HCT116 (cell line): ENCODE data around the gene SUSD2.

ENCODE experiments used
- EGR1 ChIP-seq: IDR thresholded peaks from 2 replicates; pipeline ENCODE4 v1.6.1; 2012; ENCODE audit warnings: low read depth
- EZH2 ChIP-seq: fragments of 200-600 bp; sonication (generic); IDR thresholded peaks from 2 replicates; pipeline ENCODE4 v1.6.1; 2017; ENCODE audit warnings: antibody characterized with exemption, mixed run types
- JUND ChIP-seq: IDR thresholded peaks from 2 replicates; pipeline ENCODE4 v1.6.1; 2012
- POLR2A ChIP-seq: IDR thresholded peaks from 2 replicates; pipeline ENCODE4 v1.7.0; 2011; ENCODE audit warnings: borderline replicate concordance; ENCODE audit not compliant: insufficient read depth, insufficient read length; ENCODE audit errors: extremely low read depth
- POLR2AphosphoS5 ChIP-seq: IDR thresholded peaks from 2 replicates; pipeline ENCODE4 v1.6.1; 2011; ENCODE audit warnings: mild to moderate bottlenecking, low read depth, low read length, moderate library complexity
- RAD21 ChIP-seq: IDR thresholded peaks from 2 replicates; pipeline ENCODE4 v1.6.1; 2012; ENCODE audit warnings: low read depth, mild to moderate bottlenecking
- SIN3A ChIP-seq: IDR thresholded peaks from 2 replicates; pipeline ENCODE4 v1.6.1; 2012; ENCODE audit warnings: low read depth
- SRF ChIP-seq: IDR thresholded peaks from 2 replicates; pipeline ENCODE4 v1.6.1; 2012; ENCODE audit warnings: low read depth
- TCF7L2 ChIP-seq: IDR thresholded peaks from 2 replicates; pipeline ENCODE4 v1.7.0; 2011; ENCODE audit warnings: borderline replicate concordance, inconsistent platforms; ENCODE audit not compliant: insufficient read depth, insufficient read length; ENCODE audit errors: extremely low read depth
- YY1 ChIP-seq: IDR thresholded peaks from 2 replicates; pipeline ENCODE4 v1.6.1; 2011; ENCODE audit warnings: low read length, low read depth, moderate library complexity, mild to moderate bottlenecking; ENCODE audit not compliant: insufficient replicate concordance; ENCODE audit errors: extremely low read depth
- ZNF274 ChIP-seq: fragments of 200-500 bp; sonication (Bioruptor generic); IDR thresholded peaks from 2 replicates; pipeline ENCODE4 v1.6.1; 2014; ENCODE audit warnings: mild to moderate bottlenecking, low read depth, low read length, inconsistent platforms
- TF ChIP-seq, protein P1 (sequence below), 3 experiments: fragments of 200-600 bp in 1 of 3; sonication (generic) in 1 of 3; IDR thresholded peaks in 2 of 3; conservative IDR thresholded peaks in 1 of 3; 2 replicates each; pipeline ENCODE4 v1.5.1; 2012 to 2017; ENCODE audit warnings: low read depth in 2 of 3, low read length in 2 of 3, antibody characterized with exemption in 1 of 3, borderline replicate concordance in 1 of 3, control low read depth in 1 of 3, mild to moderate bottlenecking in 1 of 3, mixed read lengths in 1 of 3, mixed run types in 1 of 3, moderate library complexity in 1 of 3; ENCODE audit not compliant: insufficient read depth in 1 of 3
- TF ChIP-seq, protein P2 (sequence below): IDR thresholded peaks from 2 replicates; pipeline ENCODE4 v1.6.1; 2012; ENCODE audit warnings: low read depth
- TF ChIP-seq, protein P3 (sequence below): IDR thresholded peaks from 2 replicates; pipeline ENCODE4 v1.6.1; 2012

DNA sequence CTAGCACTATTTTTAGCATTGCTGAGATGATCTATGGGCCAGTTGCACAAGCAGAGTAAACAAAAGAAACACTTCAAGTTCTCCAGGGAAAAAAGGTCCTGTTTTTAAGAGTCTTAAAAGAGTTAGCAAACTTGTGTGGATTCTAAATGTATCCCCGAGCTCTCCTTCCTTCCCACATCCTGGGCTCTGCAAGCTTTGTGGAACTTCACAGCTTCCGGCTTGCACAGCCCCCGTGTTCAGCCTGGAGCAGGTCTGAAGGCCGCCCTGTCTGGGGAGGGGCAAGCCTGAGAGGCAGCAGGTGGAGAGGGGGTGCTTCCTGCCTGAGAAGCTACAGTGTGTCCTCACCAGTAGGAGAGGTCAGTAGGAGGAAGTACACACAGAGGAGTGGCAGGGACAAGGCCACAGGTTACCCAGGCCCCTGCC lies 35.1 kb upstream of the SUSD2 start:
- TF ChIP-seq POLR2AphosphoS5, result no peak
- TF ChIP-seq, protein P1, sequence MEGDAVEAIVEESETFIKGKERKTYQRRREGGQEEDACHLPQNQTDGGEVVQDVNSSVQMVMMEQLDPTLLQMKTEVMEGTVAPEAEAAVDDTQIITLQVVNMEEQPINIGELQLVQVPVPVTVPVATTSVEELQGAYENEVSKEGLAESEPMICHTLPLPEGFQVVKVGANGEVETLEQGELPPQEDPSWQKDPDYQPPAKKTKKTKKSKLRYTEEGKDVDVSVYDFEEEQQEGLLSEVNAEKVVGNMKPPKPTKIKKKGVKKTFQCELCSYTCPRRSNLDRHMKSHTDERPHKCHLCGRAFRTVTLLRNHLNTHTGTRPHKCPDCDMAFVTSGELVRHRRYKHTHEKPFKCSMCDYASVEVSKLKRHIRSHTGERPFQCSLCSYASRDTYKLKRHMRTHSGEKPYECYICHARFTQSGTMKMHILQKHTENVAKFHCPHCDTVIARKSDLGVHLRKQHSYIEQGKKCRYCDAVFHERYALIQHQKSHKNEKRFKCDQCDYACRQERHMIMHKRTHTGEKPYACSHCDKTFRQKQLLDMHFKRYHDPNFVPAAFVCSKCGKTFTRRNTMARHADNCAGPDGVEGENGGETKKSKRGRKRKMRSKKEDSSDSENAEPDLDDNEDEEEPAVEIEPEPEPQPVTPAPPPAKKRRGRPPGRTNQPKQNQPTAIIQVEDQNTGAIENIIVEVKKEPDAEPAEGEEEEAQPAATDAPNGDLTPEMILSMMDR (IDR thresholded peaks at IDR 0.05 in 2 of 3, conservative IDR thresholded peaks at IDR 0.05 in 1 of 3; ENCODE audit: borderline replicate concordance in 1 of 3, insufficient read depth in 1 of 3, low read depth in 2 of 3, low read length in 2 of 3), result no peak
- no peak for TF ChIP-seq EGR1
- no peak for TF ChIP-seq EZH2
- no peak for TF ChIP-seq ZNF274
- TF ChIP-seq, protein P2, sequence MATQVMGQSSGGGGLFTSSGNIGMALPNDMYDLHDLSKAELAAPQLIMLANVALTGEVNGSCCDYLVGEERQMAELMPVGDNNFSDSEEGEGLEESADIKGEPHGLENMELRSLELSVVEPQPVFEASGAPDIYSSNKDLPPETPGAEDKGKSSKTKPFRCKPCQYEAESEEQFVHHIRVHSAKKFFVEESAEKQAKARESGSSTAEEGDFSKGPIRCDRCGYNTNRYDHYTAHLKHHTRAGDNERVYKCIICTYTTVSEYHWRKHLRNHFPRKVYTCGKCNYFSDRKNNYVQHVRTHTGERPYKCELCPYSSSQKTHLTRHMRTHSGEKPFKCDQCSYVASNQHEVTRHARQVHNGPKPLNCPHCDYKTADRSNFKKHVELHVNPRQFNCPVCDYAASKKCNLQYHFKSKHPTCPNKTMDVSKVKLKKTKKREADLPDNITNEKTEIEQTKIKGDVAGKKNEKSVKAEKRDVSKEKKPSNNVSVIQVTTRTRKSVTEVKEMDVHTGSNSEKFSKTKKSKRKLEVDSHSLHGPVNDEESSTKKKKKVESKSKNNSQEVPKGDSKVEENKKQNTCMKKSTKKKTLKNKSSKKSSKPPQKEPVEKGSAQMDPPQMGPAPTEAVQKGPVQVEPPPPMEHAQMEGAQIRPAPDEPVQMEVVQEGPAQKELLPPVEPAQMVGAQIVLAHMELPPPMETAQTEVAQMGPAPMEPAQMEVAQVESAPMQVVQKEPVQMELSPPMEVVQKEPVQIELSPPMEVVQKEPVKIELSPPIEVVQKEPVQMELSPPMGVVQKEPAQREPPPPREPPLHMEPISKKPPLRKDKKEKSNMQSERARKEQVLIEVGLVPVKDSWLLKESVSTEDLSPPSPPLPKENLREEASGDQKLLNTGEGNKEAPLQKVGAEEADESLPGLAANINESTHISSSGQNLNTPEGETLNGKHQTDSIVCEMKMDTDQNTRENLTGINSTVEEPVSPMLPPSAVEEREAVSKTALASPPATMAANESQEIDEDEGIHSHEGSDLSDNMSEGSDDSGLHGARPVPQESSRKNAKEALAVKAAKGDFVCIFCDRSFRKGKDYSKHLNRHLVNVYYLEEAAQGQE, result no peak
- TF ChIP-seq SRF, result no peak
- no peak for TF ChIP-seq TCF7L2
- TF ChIP-seq POLR2A, result no peak
- TF ChIP-seq, protein P3, sequence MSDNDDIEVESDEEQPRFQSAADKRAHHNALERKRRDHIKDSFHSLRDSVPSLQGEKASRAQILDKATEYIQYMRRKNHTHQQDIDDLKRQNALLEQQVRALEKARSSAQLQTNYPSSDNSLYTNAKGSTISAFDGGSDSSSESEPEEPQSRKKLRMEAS, result no peak
- TF ChIP-seq YY1, result no peak
- TF ChIP-seq SIN3A, result no peak
- no peak for TF ChIP-seq JUND
- no peak for TF ChIP-seq RAD21
